Testis (tissue), 3 donors: ENCODE results near the gene STX18. TPM values are rescaled to one million over a fixed set of nuclear protein-coding genes. Genes with fewer than 3 reads are reported as not detected.

Source experiments
- DNase-seq: peaks from one replicate; pipeline ENCODE4 v3.0.0-alpha.2; 2019
- H3K27ac ChIP-seq, 2 donors: fragments of 200-600 bp; sonication (generic); one replicate each; pipeline ENCODE4 v1.5.1; 2019
- H3K27me3 ChIP-seq: fragments of 200-600 bp; sonication (generic); one replicate; pipeline ENCODE4 v1.5.1; 2019
- H3K36me3 ChIP-seq: fragments of 200-600 bp; sonication (generic); one replicate; pipeline ENCODE4 v1.5.1; 2017; ENCODE audit warnings: low read depth; ENCODE audit errors: missing control alignments
- H3K4me1 ChIP-seq: fragments of 200-600 bp; sonication (generic); one replicate; pipeline ENCODE4 v1.5.1; 2019
- H3K4me3 ChIP-seq, 2 donors: fragments of 200-600 bp; sonication (generic); one replicate each; pipeline ENCODE4 v1.5.1; 2017 to 2019
- H3K9me3 ChIP-seq: fragments of 200-600 bp; sonication (generic); one replicate; pipeline ENCODE4 v1.5.1; 2017
- CTCF ChIP-seq, 3 experiments: fragments of 450-650 bp in 2 of 3; fragments of 200-600 bp in 1 of 3; sonication (generic) in 1 of 3; IDR thresholded peaks; one replicate each; pipeline ENCODE4 v1.5.1; 2016 to 2019; ENCODE audit warnings: antibody characterized with exemption in 3 of 3, mild to moderate bottlenecking in 2 of 3, moderate library complexity in 1 of 3
- POLR2A ChIP-seq: fragments of 450-650 bp; IDR thresholded peaks from one replicate; pipeline ENCODE4 v1.6.1; 2017; ENCODE audit warnings: antibody characterized with exemption, mild to moderate bottlenecking, moderate library complexity
- WGBS, 2 donors: methylation state at CpG; one replicate each; pipeline ENCODE4 v1.1.5; 2018; 5-methylcytosine and 5-hydroxymethylcytosine counted together
- intact Hi-C: fragments of 100-400 bp; cut with DNase I; formaldehyde crosslinking; loops from one replicate; pipeline ENCODE4 v1.15.1; 2023; ENCODE audit warnings: low total_unique reads
- polyA plus RNA-seq: library from polyadenylated mRNA; stranded (reverse); fragments of 350-450 nt; fragmentation: Illumina TruSeq; extraction: RNeasy Lipid Tissue Mini Kit (QIAGEN cat#74804); gene quantifications from one replicate; pipeline ENCODE4 v1.2.3, GENCODE V29; 2014; ENCODE audit warnings: low read depth, low replicate concordance; ENCODE audit not compliant: insufficient read depth
- total RNA-seq, 2 donors: library from RNA; depleted of rRNA; stranded (reverse); fragments of >200 nt; gene quantifications; one replicate each; pipeline ENCODE4 v1.2.3, GENCODE V29; 2016

STX18 gene
- total and polyA plus RNA-seq, 3 donors from 2014 or later: 53.5 to 111 (median 55.0) TPM

DNA sequence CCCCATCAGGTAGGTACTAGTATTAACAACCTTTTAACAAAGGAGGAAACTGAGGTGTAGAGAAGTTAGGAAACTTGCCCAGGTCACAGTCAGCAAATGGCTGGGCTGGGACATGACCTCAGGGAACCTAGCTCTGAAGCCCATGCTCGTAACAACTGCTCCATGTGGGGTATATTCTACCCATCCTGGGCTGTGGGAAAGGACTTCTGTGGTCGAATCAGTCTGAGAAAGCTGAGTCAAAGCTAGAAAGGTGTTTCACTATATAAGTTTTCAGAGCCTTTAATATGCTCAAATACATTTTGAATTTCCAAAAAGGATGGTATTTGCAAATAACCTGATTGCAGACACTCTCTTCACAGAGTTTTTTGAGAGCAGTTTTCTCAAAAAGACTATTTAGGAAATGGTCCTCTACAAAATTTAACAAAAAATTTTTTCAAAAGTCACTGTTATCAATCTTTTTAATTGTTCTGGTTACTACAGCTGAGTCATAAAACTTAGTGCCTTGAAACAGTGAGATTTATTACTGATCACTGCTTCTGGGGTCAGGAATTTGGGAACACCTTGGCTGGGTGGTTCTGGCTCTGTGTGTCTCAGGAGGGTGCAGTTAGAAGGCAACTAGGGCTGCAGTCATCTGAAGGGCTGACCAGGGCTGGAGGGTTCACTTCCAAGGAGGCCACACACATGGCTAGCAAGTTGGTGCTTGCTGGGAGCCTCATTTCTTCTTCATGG lies 101.4 kb downstream of the STX18 start:
- Histone ChIP-seq H3K4me3 (no peak overlapping the region), H3K4me1 (no peaks in the 10 kb centered on the region), H3K27ac (no peak overlapping the region), H3K9me3 (no peaks in the 10 kb centered on the region), H3K36me3 (no peaks in the 10 kb centered on the region), H3K27me3 (no peaks in the 10 kb centered on the region)
- TF ChIP-seq CTCF (IDR thresholded peaks at IDR 0.05) (no peak), POLR2A (no peak)
- 87 to 88% methylated on average over 2 of the region's 2 CpGs for WGBS, 2 donors
- DNase-seq: no peak
- intact Hi-C loops: no loop called here

GRCh38 chr4:4439782-4440181 lies 102.1 kb downstream of the STX18 start:
- intact Hi-C loops: no loop called here
- Histone ChIP-seq H3K9me3 (no peaks in the 10 kb centered on the region), H3K27me3 (no peaks in the 10 kb centered on the region), H3K36me3 (no peaks in the 10 kb centered on the region), H3K27ac (no peak overlapping the region), H3K4me1 (no peaks in the 10 kb centered on the region), H3K4me3 (no peak overlapping the region)
- 67 to 79% methylated on average over 2 to 4 of the region's 4 CpGs for WGBS, 2 donors
- TF ChIP-seq POLR2A (no peak), CTCF (IDR thresholded peaks at IDR 0.05) (no peak)
- no peak for DNase-seq

DNA sequence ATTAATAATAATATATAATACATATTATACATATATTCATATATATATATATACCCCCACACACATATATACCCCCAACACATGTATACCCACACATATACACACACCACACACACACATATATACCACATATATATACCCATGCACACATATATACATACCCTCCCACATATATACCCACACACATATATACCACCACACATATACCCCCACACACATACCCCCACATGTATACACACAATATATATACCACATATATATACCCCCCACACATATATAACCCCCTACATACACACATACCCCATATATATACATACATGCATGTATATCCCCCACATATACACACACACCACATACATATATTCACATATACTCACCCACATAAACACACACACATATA lies 103.0 kb downstream of the STX18 start:
- intact Hi-C loops: no loop called here
- H3K27ac ChIP-seq: no peak overlapping the region
- no peaks in the 10 kb centered on the region for H3K4me1 ChIP-seq
- no peaks in the 10 kb centered on the region for H3K9me3 ChIP-seq
- no peaks in the 10 kb centered on the region for H3K36me3 ChIP-seq
- TF ChIP-seq POLR2A: no peak
- no peak for TF ChIP-seq CTCF (IDR thresholded peaks at IDR 0.05)
- no peak for DNase-seq
- H3K4me3 ChIP-seq: no peak overlapping the region
- H3K27me3 ChIP-seq: no peaks in the 10 kb centered on the region

DNA sequence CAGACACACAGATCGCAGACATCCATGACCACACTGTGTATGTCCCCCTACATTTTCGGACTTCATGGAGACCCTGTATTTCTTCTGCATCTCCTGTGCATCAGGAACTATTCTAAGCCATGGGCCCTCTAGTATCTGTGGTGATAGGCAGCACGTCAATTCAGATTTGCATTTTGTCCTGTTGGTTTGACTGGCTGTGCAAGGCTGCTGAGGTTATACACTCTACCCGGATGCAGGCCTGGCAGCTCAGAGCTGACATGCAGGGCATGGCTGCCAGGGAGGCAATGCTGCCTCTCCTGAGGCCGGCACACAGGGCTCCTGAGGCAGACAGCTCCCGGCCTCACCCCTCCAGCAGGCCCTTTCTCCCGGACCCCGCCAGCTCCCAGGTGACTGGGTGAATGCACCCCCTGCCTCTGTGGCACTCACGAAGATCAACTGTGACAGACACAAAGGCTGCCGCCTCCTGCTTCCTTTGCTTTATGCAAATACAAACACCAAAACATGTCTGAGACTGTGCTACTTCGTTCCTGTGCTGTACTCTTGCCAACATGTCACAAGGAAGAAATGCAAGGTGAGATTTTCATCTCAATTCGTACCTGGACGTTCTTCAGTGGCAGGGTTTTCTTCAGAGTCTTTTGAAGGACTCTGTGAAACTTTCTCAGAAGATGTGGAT lies 103.9 kb downstream of the STX18 start:
- Histone ChIP-seq H3K4me3 (no peak overlapping the region), H3K27me3 (no peaks in the 10 kb centered on the region), H3K9me3 (no peaks in the 10 kb centered on the region), H3K4me1 (no peaks in the 10 kb centered on the region), H3K36me3 (no peaks in the 10 kb centered on the region), H3K27ac (no peak overlapping the region)
- DNase-seq: no peak
- intact Hi-C loops: no loop called here
- TF ChIP-seq POLR2A (no peak), CTCF (IDR thresholded peaks at IDR 0.05) (no peak)
- WGBS, 2 donors: 94 to 97% methylated on average over 13 of the region's 13 CpGs
